Breast epithelium (tissue), 4 donors: ENCODE data around the gene GPR162. TPM values are rescaled to one million over a fixed set of nuclear protein-coding genes. Genes with fewer than 3 reads are reported as not detected.

ENCODE experiments used
- DNase-seq, 2 donors: peaks; one replicate each; pipeline ENCODE4 v3.0.0-alpha.2; 2019; ENCODE audit warnings: low spot score in 2 of 2
- H3K27ac ChIP-seq, 2 donors: fragments of 200-600 bp; sonication (generic) in 1 of 2; one replicate each; pipeline ENCODE4 v1.5.1; 2016 to 2019; ENCODE audit warnings: mild to moderate bottlenecking in 1 of 2
- H3K27me3 ChIP-seq, 2 donors: fragments of 200-600 bp; sonication (generic) in 1 of 2; one replicate each; pipeline versions ENCODE4 v1.5.1 to v1.6.0; 2017 to 2019; ENCODE audit warnings: control low read depth in 1 of 2, mild to moderate bottlenecking in 1 of 2
- H3K36me3 ChIP-seq: fragments of 200-600 bp; one replicate; pipeline ENCODE4 v1.5.1; 2019
- H3K4me1 ChIP-seq, 2 donors: fragments of 200-600 bp; sonication (generic); one replicate each; pipeline ENCODE4 v1.5.1; 2016 to 2019; ENCODE audit warnings: control low read depth in 1 of 2
- H3K4me3 ChIP-seq, 3 donors: fragments of 200-600 bp; sonication (generic); 1 replicate in 2 of 3; 2 replicates in 1 of 3; pipeline ENCODE4 v1.5.1; 2016 to 2019; ENCODE audit warnings: mild to moderate bottlenecking in 3 of 3, moderate library complexity in 2 of 3
- H3K9me3 ChIP-seq, 2 donors: fragments of 200-600 bp; sonication (generic) in 1 of 2; one replicate each; pipeline ENCODE4 v1.5.1; 2016 to 2019; ENCODE audit warnings: control low read depth in 1 of 2
- CTCF ChIP-seq, 3 donors: fragments of 450-650 bp; IDR thresholded peaks; one replicate each; pipeline ENCODE4 v1.5.1; 2016 to 2017; ENCODE audit warnings: antibody characterized with exemption in 3 of 3, mild to moderate bottlenecking in 3 of 3, moderate library complexity in 3 of 3
- POLR2A ChIP-seq: fragments of 450-650 bp; IDR thresholded peaks from one replicate; pipeline ENCODE4 v1.6.1; 2016; ENCODE audit warnings: antibody characterized with exemption, mild to moderate bottlenecking, moderate library complexity
- POLR2AphosphoS5 ChIP-seq, 3 donors: sonication (generic); formaldehyde crosslinking; IDR thresholded peaks; one replicate each; pipeline ENCODE4 v1.6.1; 2017; ENCODE audit warnings: antibody characterized with exemption in 3 of 3
- intact Hi-C: fragments of 100-400 bp; cut with DNase I; formaldehyde crosslinking; loops from one replicate; pipeline ENCODE4 v1.15.1; 2023; ENCODE audit warnings: low total_unique reads
- total RNA-seq, 3 donors: library from RNA; depleted of rRNA; stranded (reverse); fragments of >200 nt; gene quantifications; one replicate each; pipeline ENCODE4 v1.1.0, GENCODE V29; 2016

The GPR162 gene
- total RNA-seq, 3 donors from 2014 or later: 2.6 to 4.2 (median 4.1) TPM

- H3K27me3 ChIP-seq: no peaks in the 10 kb centered on the region
- no peaks in the 10 kb centered on the region for H3K36me3 ChIP-seq
- no peaks in the 10 kb centered on the region for H3K4me1 ChIP-seq
- intact Hi-C loops: no loop called here
- TF ChIP-seq CTCF (IDR thresholded peaks at IDR 0.05) (no peak), POLR2AphosphoS5 (IDR thresholded peaks at IDR 0.05) (no peak), POLR2A (no peak)
- no peaks in the 10 kb centered on the region for H3K9me3 ChIP-seq
- H3K27ac ChIP-seq: no peak overlapping the region
- no peak for DNase-seq
- H3K4me3 ChIP-seq: no peak overlapping the region
Measured at GRCh38 chr12:6840330-6840729, 18.7 kb downstream of the GPR162 start.

GRCh38 chr12:6840761-6841515 lies 19.3 kb downstream of the GPR162 start, which contains the start of gene GNB3:
TSS of gene GNB3 (plus strand) at chr12:6840925. CDS start at chr12:6841288, 363 bp downstream.
- Histone ChIP-seq H3K36me3 (no peaks in the 10 kb centered on the region), H3K4me1 (no peaks in the 10 kb centered on the region), H3K9me3 (no peaks in the 10 kb centered on the region), H3K4me3 (no peak within 1 kb of the TSS), H3K27ac (no peak within 1 kb of the TSS), H3K27me3 (no peaks in the 10 kb centered on the region)
- no peak for DNase-seq
- intact Hi-C loops: no loop called here
- TF ChIP-seq POLR2AphosphoS5 (IDR thresholded peaks at IDR 0.05) (no peak), POLR2A (no peak), CTCF (IDR thresholded peaks at IDR 0.05) (no peak)

GRCh38 chr12:6842075-6842474 lies 20.5 kb downstream of the GPR162 start:
- Histone ChIP-seq H3K4me1 (no peaks in the 10 kb centered on the region), H3K27ac (no peak overlapping the region), H3K36me3 (no peaks in the 10 kb centered on the region), H3K4me3 (no peak overlapping the region), H3K27me3 (no peaks in the 10 kb centered on the region), H3K9me3 (no peaks in the 10 kb centered on the region)
- TF ChIP-seq POLR2A: no peak
- TF ChIP-seq POLR2AphosphoS5 (IDR thresholded peaks at IDR 0.05): no peak
- no peak for TF ChIP-seq CTCF (IDR thresholded peaks at IDR 0.05)
- intact Hi-C loops: no loop called here
- no peak for DNase-seq

- Histone ChIP-seq H3K27ac (no peak overlapping the region), H3K36me3 (no peaks in the 10 kb centered on the region), H3K9me3 (no peaks in the 10 kb centered on the region), H3K4me3 (no peak overlapping the region), H3K4me1 (no peaks in the 10 kb centered on the region), H3K27me3 (no peaks in the 10 kb centered on the region)
- no peak for TF ChIP-seq POLR2A
- TF ChIP-seq CTCF (IDR thresholded peaks at IDR 0.05): no peak
- TF ChIP-seq POLR2AphosphoS5 (IDR thresholded peaks at IDR 0.05): no peak
- DNase-seq: no peak
- intact Hi-C loops: no loop called here
Measured at GRCh38 chr12:6843118-6843902, 21.7 kb downstream of the GPR162 start.

- Histone ChIP-seq H3K9me3 (no peaks in the 10 kb centered on the region), H3K4me1 (no peaks in the 10 kb centered on the region), H3K36me3 (no peaks in the 10 kb centered on the region), H3K4me3 (no peak overlapping the region), H3K27ac (no peak overlapping the region), H3K27me3 (no peaks in the 10 kb centered on the region)
- intact Hi-C loops: no loop called here
- no peak for DNase-seq
- no peak for TF ChIP-seq POLR2AphosphoS5 (IDR thresholded peaks at IDR 0.05)
- TF ChIP-seq CTCF (IDR thresholded peaks at IDR 0.05): no peak
- TF ChIP-seq POLR2A: no peak
Measured at GRCh38 chr12:6845395-6845794, 23.8 kb downstream of the GPR162 start.
